Fibroblast of skin of scalp (primary cell): ENCODE data around the gene GPAT2.
A peak's percentile ranks its signal among the peaks of the same experiment; 100 is the strongest.
"Not testable (repeated sequence)": the region's sequence is repeated elsewhere in the genome, so short reads cannot be mapped to it uniquely, and the experiment has no call there.

Experiments used
- DNase-seq: peaks from one replicate; pipeline ENCODE4 v3.0.0-alpha.2; 2013

Gene GPAT2

DNA sequence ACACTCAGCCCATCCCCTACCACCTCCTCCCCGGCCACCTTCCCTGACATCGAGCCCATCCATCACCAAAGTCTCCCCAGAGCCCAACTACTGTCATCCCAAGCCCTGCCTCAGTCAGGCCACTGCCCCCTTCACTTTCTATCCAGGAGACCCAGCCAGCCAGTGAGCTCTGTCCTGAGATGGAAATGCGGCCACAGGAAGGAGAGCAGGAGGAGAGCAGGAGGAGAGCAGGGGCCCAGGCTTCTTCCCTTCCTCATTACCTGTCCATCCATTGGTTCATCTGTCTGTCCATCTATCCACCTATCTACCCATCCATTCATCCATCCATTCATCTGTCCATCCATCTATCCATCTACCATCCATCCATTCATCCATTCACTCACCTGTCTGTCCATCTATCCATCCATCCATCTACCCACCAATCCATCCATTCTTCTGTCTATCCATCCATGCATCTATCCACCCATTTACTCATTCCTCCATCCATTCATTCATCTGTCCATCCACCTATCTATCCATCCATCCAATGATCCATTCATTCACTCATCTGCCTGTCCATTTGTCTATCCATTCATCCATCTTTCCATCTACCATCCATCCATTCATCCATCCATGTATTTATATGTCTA, 29.4 kb upstream of the GPAT2 start:
- not testable (repeated sequence) for DNase-seq

DNA sequence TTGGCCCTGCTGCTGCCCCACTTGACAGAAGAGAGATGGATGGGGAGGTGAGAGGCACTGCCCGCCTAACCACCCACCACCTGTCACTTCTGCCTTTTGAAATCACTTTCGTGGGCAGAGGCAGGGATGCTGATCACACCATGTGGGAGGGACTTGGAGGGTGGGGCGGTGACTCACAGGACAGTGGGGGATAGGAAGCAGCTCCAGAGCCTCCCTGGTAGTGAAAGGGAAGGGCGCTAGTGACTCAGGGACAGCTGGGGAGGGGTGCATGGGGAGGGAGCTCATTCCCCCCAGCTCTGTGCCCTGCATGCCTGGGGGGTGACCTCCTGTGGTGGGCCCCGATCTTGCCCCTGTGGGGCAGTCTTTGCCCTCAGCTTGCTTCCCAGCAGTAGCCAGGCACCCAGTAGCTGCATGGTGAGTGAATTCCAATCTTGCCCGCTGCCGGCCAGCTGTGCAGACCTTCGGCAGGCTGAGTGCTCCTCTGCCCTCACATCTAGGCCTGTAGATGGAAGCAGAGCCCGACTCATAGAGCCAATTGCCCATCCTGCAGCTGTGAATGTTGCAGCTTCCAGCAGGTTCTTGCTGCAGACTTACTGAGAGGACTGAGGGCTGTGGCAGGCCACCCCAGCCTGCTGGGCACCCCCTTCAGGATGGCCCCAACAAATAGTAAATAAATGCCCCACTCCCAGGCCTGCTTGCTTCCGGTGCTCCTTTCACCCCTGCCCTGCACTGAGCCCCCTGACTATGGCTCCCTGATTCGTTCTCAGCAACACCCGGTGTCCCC, 28.6 kb upstream of the GPAT2 start:
- DNase-seq = peak; percentile 73

DNA sequence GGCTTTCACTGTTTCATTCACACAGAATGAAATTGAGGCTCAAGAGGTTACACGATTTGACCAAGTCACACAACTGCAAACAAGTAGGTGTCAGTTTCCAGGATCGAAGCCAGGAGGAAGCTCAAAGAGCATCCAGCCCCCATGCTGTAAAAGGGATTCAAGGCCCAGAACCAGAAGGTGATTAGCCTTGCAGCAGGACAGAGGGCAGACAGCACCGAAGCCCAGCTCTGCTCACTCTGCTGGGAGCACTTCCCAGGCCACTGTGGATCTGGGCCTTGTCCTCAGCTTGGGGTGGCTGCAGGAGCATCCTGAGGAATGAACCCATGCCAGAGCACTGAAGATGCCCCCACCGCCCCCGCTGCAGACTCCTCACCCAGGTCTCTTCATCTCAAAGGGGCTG, 27.8 kb upstream of the GPAT2 start:
- DNase-seq = not testable (repeated sequence)

DNA sequence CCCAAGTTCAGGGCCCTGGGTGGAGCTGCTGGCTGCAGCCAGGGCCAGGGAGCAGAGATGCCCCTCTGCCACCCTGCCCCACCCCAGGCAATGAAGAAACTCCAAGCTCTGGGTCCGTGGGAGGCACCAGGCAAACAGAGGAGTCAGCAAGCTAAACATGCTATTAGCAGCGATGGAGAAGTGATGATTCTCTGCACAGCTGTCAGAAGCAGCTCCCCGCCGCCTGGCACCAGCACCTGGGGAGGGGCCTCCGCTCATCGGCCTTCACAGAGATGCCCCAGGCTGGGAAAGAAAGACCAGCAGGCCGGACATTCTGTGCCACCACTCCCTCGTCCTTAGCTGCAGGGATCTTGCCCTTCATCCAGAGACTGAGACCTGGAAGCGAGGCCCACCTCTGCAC, 27.2 kb upstream of the GPAT2 start:
- DNase-seq = not testable (repeated sequence)

DNA sequence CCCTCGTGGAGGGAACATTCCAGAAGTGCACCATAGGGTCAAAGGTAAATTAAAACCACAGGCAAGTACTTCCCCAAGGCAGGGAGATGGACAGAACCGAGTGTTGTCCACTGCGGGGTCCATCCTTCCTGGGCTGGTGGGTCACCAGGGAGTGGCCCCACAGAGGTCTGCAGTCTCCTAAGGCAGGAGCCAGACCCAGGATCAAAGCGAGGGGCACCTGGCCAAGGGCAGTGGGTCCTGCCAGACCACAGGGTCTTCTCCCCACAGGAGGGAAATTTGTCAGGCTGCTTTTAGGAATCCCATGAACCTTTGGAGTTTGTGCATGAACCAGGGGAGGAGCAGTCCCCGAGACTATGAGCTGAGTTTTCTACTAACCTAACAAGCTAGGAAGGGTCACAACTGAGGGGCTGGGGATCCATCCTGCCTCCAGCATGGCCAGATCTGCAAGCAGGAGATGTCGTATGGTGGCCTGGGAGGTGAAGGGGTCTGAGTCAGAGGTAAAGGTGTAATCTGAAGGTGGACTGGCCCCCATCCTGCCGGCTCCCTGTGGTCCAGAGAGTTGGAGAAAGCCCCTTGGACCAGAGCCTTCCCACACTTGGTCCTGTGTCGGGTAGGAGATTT, 26.6 kb upstream of the GPAT2 start:
- DNase-seq = not testable (repeated sequence)

DNA sequence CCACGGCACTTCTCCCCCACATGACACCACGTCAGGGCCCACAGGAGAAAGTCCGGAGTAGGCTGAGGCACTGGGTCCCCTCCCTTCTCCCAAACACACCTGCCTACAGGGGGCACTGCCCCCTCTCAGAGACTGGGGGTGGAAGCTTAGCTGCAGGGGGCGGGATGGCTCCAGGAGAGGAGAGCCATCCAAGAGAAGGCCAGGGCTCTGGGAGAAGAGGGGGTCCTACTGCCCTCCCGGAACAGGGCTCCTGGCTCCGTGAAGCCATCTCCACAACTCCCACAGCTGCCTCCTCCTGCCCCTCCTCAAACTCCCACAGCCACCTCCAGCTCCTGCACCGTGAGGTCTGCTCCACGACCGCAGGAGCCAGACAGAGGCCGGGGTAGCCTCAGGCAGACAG, 25.6 kb upstream of the GPAT2 start:
- DNase-seq = not testable (repeated sequence)

DNA sequence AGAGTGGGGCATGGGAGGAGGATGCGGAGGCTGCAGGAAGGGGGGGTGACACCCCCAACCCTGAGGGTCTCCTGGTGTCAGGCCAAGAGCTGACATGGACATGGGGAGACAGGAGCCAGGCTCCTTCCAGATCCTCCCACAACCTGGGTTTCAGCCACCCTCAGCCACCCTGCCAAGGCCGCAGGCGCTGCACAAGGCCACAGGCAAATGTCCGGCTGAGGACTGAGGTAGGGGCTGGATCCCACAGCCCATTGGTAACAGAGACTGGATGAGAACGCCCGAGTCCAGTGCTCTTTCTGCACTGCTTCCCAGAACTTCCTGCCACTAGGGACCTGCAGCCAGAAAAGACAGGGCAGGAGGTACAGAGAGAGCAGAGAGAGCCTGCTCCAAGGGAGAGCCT, 24.7 kb upstream of the GPAT2 start:
- not testable (repeated sequence) for DNase-seq

DNA sequence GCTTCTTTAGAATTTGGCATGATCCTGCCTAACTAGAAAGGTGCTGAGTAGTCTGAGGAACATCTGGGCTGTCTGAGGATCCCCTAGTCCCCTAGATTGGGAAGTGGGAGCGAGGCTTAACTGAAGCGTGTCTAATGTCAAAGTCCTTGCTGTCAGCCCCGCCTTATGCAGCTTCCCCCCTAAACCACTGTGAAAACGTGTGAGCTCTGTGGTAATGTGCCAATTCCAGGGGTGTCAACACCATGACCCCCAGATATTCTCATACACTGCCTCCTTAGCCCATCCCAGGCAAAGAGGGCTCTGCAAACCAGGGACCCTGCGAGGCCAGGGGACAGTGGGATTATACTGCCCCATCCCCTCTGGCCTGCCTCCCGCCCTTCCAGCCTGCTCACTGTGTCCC, 21.1 kb upstream of the GPAT2 start:
- DNase-seq = not testable (repeated sequence)

DNA sequence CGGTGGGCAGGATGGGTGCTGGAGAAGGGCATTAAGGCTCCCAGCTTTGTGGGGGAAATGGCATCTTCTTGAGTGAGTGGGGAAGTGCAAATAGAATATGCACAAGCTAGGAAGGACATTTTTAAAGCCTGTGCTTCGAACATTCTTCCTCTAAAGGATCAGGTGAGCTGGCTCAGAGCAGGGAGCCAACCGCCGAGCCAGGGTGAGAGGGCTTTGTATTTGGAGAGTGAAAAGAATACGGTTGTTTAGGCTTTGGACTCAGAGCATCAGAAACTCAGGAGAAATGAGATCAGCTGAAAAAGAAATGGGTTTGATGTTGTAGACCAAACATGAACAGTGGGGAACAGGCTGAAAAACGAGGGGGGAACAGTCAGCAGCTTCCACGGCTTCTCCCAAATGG, 19.8 kb upstream of the GPAT2 start:
- DNase-seq = not testable (repeated sequence)

DNA sequence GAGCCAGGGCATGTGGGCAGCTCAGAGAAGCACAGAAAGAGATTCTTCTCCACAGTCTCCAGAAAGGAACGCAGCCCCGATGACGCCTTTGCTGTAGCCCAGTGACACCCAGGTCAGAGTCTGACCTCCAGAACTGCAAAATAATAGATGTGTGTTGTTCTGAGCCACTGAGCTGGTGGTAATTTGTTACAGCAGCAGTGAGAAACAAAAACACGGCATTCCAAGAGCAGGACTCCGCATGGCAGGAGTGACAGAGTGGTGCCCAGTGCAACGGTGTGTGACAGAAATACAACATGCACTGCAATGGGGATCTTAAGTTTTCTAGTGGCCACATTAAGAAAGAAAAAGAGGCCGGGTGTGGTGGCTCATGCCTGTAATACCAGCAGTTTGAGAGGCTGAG, 18.7 kb upstream of the GPAT2 start:
- DNase-seq = not testable (repeated sequence)

DNA sequence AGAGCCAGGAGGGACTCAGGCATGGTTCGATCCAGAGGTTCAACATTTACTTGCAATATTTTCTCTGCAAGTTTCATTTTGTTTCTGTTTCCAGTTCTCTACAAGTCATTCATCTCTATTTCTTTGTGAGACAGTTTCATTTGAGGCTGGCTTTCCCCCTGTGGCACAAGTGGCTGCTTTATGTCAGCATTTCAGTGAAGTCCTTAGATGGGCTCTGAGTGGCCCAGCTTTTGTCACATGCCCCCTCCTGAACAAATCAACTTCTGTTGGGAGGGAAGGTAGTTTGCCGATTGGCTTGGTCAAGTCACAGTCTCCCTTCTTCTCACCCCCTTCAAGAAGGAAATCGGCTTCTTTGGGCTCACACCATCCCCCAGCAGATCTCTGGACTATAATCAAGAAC, 17.9 kb upstream of the GPAT2 start:
- DNase-seq = not testable (repeated sequence)

- not testable (repeated sequence) for DNase-seq
Measured at GRCh38 chr2:96049917-96050262, 15.2 kb upstream of the GPAT2 start.

GRCh38 chr2:96049049-96049916, 14.6 kb upstream of the GPAT2 start:
- not testable (repeated sequence) for DNase-seq

GRCh38 chr2:96035554-96035953, 838 bp upstream of the GPAT2 start:
- DNase-seq = not testable (repeated sequence)

DNA sequence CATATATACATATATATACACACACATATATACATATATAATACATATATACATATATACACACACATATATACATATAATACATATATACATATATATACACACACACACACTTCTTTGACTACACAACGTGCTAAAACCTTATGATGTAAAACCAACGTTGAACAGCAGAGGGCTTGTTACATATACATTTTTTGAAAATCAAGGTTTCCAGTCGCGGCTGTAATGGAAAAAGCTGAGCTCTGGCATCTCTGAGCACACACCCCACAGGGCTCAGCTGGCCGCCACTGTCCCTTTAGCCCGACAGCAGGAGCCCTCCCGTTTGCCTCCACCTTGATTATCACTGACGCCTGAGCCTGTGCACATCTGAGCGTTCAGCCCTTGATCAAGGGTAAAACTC, 719 bp downstream of the GPAT2 start:
- not testable (repeated sequence) for DNase-seq

GRCh38 chr2:96027725-96028325, 6.9 kb downstream of the GPAT2 start:
- not testable (repeated sequence) for DNase-seq

DNA sequence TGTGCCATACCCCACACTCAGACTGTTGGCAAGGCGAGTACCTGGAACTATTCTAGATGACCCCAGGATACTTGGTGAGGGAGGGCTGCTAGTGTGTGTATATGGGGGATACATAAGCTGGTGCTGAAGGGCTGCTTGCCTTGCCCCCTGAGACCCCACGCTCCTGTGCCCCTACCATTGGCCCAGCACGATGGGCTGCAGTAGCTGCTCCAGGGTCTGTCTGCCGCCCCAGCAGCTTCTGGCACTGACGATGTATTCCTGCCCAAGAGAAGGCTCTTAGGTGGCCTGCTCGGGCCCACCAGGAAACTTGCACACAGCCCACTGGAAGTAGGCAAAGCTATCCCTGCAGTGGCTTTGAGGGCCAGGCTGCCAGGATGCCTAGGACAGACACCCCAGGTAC, 9.0 kb downstream of the GPAT2 start:
- not testable (repeated sequence) for DNase-seq

GRCh38 chr2:96025194-96025492, 9.6 kb downstream of the GPAT2 start:
- DNase-seq = no peak

GRCh38 chr2:96024336-96025193, 10.2 kb downstream of the GPAT2 start:
- no peak for DNase-seq

DNA sequence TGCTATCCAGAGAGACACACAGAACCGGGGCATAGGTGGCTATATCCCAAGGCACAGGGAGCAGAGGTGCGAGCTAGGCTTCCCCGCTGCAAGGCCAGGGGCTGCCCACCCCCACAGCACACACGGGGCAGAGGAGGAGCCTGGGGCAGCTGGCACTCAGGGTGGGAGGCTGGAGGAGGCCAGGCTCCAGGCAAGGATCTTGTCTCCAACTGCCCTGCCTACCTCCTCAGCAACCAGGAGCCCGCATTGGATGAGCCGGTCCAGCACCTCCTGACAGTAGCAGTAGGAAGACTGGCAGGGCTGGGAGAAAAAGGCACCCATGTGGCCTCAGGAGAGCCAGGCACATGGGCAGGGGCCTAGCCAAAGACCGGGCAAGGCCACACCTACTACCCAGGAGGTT, 11.0 kb downstream of the GPAT2 start:
- DNase-seq = not testable (repeated sequence)

- DNase-seq = peak; percentile 74
Measured at GRCh38 chr2:96022701-96023447, 11.8 kb downstream of the GPAT2 start.
